Astrocyte of the cerebellum (primary cell): ENCODE data around the gene FZD8.

Experiments
- DNase-seq: peaks from one replicate; pipeline ENCODE4 v3.0.0-alpha.2; 2011; ENCODE audit warnings: low read depth
- H3K4me3 ChIP-seq: 2 replicates; pipeline ENCODE4 v1.5.1; 2011; ENCODE audit warnings: mild to moderate bottlenecking, low read depth, low read length, moderate library complexity
- in situ Hi-C: cut with HindIII; loops from 2 replicates; pipeline ENCODE4 v1.10.0; 2017; ENCODE audit warnings: low sequenced_read_pairs
- TF ChIP-seq, protein P1 (sequence below): IDR thresholded peaks from 2 replicates; pipeline ENCODE4 v1.5.1; 2012; ENCODE audit warnings: low read length, low read depth, moderate library complexity, mild to moderate bottlenecking; ENCODE audit errors: missing control alignments

The FZD8 gene

DNA sequence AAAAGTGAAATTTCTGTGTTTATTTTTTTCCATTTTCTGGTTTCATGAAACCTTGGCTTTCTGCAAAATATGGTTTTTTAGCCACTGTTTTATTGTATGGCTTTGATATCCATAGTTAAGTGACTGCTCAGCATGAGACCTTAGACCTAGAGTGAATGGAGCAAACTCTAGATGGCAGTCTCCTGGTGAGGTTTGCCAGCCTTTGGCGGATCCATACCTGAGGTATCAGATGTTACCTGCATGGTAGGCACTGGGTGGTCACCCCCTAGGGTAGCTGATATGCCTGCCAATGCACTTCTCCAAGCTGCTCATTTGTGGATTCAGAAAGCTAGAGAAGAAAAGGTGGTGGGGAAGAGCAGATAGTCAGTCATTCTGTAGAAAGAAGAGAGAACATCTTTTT is 17.4 kb upstream of the FZD8 start:
- DNase-seq, result no peak
- no peak overlapping the region for H3K4me3 ChIP-seq
- TF ChIP-seq, protein P1, sequence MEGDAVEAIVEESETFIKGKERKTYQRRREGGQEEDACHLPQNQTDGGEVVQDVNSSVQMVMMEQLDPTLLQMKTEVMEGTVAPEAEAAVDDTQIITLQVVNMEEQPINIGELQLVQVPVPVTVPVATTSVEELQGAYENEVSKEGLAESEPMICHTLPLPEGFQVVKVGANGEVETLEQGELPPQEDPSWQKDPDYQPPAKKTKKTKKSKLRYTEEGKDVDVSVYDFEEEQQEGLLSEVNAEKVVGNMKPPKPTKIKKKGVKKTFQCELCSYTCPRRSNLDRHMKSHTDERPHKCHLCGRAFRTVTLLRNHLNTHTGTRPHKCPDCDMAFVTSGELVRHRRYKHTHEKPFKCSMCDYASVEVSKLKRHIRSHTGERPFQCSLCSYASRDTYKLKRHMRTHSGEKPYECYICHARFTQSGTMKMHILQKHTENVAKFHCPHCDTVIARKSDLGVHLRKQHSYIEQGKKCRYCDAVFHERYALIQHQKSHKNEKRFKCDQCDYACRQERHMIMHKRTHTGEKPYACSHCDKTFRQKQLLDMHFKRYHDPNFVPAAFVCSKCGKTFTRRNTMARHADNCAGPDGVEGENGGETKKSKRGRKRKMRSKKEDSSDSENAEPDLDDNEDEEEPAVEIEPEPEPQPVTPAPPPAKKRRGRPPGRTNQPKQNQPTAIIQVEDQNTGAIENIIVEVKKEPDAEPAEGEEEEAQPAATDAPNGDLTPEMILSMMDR, result no peak
- in situ Hi-C loops, result no loop called here

DNA sequence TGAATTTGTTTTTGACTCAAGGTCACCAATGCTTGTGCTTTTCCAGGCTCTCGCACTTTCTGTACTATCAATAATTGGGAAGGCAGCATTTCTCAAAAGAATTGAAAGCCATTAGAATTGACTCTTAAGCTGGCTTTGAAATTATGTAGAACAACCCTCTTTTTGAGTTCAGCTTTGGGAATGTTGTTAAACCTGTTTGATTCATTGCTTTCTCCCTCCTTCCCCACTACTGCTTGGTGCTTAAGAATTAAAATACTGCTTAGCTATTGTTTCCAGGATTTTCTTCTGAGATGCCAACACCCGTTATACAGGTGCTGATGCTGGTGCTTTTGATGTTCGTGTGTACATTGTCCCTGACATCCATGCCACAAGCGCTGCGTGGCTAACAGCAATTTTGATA is 15.5 kb upstream of the FZD8 start:
- in situ Hi-C loops, result no loop called here
- H3K4me3 ChIP-seq, result no peak overlapping the region
- DNase-seq, result no peak
- TF ChIP-seq, protein P1, result no peak

DNA sequence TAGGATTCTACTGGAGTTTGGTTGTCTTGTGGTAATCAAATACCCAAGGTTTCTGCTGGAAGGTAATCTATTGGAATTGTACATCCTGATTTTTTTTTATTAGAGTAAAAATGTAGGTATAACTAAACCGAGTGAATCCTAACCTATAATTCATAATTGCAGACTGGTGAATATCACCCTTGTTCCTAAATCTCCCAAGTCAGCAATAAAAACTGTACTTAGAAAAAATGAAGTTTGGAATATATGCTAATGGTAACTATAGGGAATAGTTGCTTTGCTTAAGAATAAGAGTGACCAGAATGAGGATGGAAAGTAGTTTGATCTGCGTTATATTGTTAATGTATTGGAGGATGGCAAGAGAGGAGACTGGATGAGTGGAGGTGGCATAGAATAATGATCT is 10.7 kb upstream of the FZD8 start:
- H3K4me3 ChIP-seq, result no peak overlapping the region
- DNase-seq, result no peak
- TF ChIP-seq, protein P1, result no peak
- in situ Hi-C loops, result no loop called here

DNA sequence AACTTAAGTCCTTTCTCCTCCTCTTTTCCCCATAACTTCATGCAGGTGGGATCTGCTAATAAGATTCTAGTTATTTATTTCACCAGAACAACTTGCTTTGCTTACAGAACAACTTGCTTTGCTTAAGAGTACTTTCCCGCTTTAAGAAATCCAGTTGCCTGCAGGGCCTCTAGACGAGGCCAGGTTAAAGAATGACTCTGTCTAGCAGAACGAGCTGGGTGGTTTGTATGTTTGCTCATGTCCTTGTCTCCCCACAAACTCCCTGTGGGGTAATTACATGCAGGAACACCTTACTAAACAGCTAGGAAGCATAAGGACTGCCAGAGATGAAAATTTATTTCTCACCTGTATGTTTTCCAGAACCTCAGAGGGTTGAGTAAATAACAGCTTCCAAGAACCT is 8.8 kb upstream of the FZD8 start:
- in situ Hi-C loops, result no loop called here
- H3K4me3 ChIP-seq, result no peak overlapping the region
- TF ChIP-seq, protein P1, result no peak
- no peak for DNase-seq

DNA sequence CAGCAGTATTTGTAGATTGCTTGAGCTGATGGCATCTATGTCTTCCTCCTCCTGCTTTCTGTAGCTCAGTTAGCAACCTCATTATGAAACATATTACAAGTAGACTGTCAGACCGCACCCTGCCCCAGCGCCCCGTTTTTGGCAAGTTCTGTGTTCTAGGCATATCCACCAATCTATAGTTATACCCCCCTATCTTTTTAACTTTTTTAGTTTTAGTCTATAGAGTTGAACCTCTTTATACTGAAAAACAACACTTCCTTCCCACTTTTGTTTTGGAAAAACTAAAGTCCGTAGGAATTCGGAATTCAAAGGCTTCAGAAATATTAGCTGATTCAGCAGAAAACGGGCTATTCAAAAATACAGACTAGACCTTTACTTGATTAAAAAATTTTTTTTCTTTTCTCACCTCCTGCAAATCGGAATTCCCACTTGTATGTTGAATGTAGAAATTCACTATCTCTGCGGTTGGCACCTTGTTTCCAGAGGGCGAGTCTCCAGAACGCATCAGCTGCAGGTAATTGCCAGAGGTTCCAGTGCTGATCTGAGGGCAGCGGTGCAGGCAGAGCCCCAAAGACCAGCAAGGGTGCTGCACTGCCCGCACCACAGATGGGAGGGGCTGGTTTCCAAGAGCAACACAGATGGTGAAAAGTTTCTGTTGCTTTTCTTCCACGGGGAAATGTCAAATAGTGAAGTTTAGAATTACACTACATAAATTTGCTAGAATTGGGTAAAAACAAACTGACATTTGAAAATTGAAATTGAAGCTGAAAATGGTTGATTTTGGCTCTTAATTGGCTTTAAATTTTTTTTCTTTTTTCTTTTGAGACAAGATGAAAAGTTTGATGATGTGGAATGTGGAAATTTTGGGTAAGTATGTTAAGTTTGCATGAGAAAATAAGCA is 2.2 kb upstream of the FZD8 start:
- TF ChIP-seq, protein P1, result no peak
- in situ Hi-C loops, result no loop called here
- DNase-seq, result no peak
- H3K4me3 ChIP-seq, result peak overlapping the region; percentile 67

DNA sequence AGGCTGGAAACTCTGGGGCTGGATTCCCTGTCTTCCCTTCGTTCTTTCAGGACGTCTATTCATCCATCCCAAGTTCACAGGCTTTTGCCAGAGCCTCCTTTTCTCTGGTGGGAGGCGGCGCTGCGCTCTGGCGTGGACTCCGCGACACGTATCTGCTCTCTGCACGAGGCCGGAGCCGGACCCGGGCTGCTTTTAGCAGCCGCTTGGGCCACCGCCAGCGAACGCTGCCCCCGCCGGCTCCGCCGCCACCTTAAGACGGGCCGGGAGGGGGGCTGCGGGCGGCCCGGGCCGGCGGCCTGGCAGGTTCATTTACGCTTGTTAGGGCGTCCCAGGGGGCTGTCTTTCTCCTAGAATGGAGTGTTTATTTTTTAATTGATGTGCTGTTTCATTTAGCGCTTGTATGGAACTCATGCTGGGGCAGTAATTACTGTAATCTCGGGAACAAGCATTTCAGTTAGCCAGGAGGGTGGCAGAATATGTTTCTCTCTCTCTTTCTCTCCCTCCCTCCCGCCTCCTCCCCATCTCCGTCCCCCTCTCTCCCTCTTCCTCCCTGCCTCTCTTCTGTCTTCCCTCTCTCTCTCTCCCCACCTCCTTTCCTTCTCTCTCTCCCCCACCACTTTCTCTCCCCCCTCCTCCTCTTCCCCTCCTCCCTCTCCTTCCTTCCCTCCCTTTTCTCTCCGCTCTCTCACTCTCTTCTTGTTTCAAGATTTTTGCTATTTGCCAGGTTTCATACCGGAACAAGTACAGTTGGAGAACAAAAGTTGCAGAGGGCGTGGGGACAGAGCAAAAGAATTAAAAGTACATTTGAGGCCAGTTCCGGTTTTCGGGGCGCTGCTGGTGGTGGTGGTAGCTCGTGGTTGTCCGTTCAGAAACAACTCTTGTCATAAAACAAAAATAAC is 1.3 kb upstream of the FZD8 start:
- in situ Hi-C loops, result no loop called here
- TF ChIP-seq, protein P1, result peak; percentile 7
- peak overlapping the region; percentile 67 for H3K4me3 ChIP-seq
- DNase-seq, result peak; percentile 50
